Measurements from ENCODE around the gene POLN. TPM values are rescaled to one million over a fixed set of nuclear protein-coding genes. Genes with fewer than 3 reads are reported as not detected.

Gene POLN
- total RNA-seq, 1 experiment from 2014 or later = 1.2 TPM

GRCh38 chr4:2257361-2258081 is 15.6 kb upstream of the POLN start:
- no peaks in the 10 kb centered on the region for H3K9me3 ChIP-seq
- H3K4me1 ChIP-seq = 0 out of 2 replicates have a peak, but pooled peaks cover 5% of the 10 kb centered on the region
- Mint-ChIP-seq H3K36me3 (ENCODE audit: insufficient read depth, unreplicated experiment) (peaks cover 11% of the 10 kb centered on the region), H3K4me1 (ENCODE audit: low read depth, unreplicated experiment) (no peaks in the 10 kb centered on the region), H3K27ac (ENCODE audit: unreplicated experiment) (no peak overlapping the region), H3K4me3 (ENCODE audit: unreplicated experiment) (no peak overlapping the region), H3K9me3 (ENCODE audit: unreplicated experiment) (no peaks in the 10 kb centered on the region), H3K27me3 (ENCODE audit: insufficient read depth, unreplicated experiment) (no peaks in the 10 kb centered on the region)
- intact Hi-C loops (cut with micrococcal nuclease; ENCODE audit: unreplicated experiment) = no loop called here
- no peak overlapping the region for H3K4me3 ChIP-seq (ENCODE audit: low read depth, low read length)
- POLR2A ChIA-PET = no interaction called here
- CTCF ChIA-PET = no interaction called here
- BruUV-seq (replicated peaks) = no TSS peak
- peak in 1 of 2 experiments; percentile 26 for DNase-seq
- no peaks in the 10 kb centered on the region for H3K27me3 ChIP-seq (replicated peaks; ENCODE audit: control insufficient read depth, insufficient read depth, low read length)
- TF ChIP-seq CTCF (IDR thresholded peaks at IDR 0.05; ENCODE audit: insufficient read depth in 1 of 2, low read depth in 1 of 2, low read length in 1 of 2, severe bottlenecking in 1 of 2, unreplicated experiment in 1 of 2) = no peak
- H3K36me3 ChIP-seq (ENCODE audit: control insufficient read depth, insufficient read depth, low read length) = no peaks in the 10 kb centered on the region

DNA sequence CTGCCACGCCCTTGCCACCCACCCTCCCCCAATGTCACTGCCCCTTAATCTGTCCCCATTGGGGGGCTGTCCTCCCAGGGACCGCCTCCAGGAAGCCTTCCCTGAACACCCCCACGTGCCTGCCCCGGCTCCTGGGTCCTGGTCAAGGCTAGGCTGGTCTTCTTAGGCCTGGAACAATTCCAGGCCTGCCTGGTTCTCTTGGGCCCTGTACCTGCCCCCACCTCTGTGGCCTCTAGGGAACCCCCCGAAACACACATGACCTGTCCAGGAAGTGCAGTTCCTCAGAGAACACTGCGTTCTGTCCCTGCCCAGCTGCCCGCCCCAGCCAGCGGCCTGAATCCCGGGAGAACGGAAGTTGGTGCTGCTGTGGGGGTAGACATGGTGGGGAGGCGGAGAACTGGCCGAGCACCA is 14.9 kb upstream of the POLN start:
- Mint-ChIP-seq H3K27ac (ENCODE audit: unreplicated experiment) (no peak overlapping the region), H3K36me3 (ENCODE audit: insufficient read depth, unreplicated experiment) (peaks cover 11% of the 10 kb centered on the region), H3K9me3 (ENCODE audit: unreplicated experiment) (no peaks in the 10 kb centered on the region), H3K27me3 (ENCODE audit: insufficient read depth, unreplicated experiment) (no peaks in the 10 kb centered on the region), H3K4me3 (ENCODE audit: unreplicated experiment) (no peak overlapping the region), H3K4me1 (ENCODE audit: low read depth, unreplicated experiment) (no peaks in the 10 kb centered on the region)
- Histone ChIP-seq H3K36me3 (ENCODE audit: control insufficient read depth, insufficient read depth, low read length) (no peaks in the 10 kb centered on the region), H3K27me3 (replicated peaks; ENCODE audit: control insufficient read depth, insufficient read depth, low read length) (no peaks in the 10 kb centered on the region), H3K9me3 (no peaks in the 10 kb centered on the region), H3K4me3 (ENCODE audit: low read depth, low read length) (no peak overlapping the region), H3K4me1 (0 out of 2 replicates have a peak, but pooled peaks cover 5% of the 10 kb centered on the region)
- BruUV-seq (replicated peaks) = no TSS peak
- intact Hi-C loops (cut with micrococcal nuclease; ENCODE audit: unreplicated experiment) = no loop called here
- no peak for TF ChIP-seq CTCF (IDR thresholded peaks at IDR 0.05; ENCODE audit: insufficient read depth in 1 of 2, low read depth in 1 of 2, low read length in 1 of 2, severe bottlenecking in 1 of 2, unreplicated experiment in 1 of 2)
- DNase-seq = peak in 1 of 2 experiments; percentile 26
- ChIA-PET POLR2A (no interaction called here), CTCF (no interaction called here)

DNA sequence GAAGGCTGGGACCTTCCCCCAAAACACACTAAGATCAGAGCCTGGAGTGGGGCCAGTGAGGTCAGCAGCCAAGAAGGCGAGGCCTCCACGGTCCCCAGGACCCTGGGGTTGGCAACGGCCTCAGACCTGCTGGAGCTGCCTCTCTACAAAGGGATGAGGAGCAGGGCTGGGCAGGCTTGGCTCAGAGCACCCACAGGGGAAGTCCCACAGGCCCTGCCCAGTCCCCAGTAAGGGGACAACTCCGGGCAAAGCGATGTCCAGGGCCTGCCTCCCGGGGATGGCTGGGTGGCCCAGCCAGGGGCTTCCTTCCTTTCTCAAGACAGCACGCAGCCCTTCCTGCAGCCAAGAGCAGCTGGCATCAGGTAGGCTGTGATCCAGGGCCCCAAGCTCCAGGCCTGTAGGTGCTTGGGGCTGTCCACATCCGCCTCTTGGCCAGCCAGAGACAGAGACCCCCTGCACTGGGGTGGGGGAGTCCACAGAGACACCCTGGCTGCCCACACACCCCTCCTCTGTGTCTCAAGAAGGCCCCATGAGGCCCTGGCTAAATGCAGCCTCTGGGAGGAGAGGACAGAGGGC is 14.3 kb upstream of the POLN start:
- DNase-seq = peak in 1 of 2 experiments; percentile 29
- intact Hi-C loops (cut with micrococcal nuclease; ENCODE audit: unreplicated experiment) = no loop called here
- H3K27me3 Mint-ChIP-seq (ENCODE audit: insufficient read depth, unreplicated experiment) = no peaks in the 10 kb centered on the region
- no peak for TF ChIP-seq CTCF (IDR thresholded peaks at IDR 0.05; ENCODE audit: insufficient read depth in 1 of 2, low read depth in 1 of 2, low read length in 1 of 2, severe bottlenecking in 1 of 2, unreplicated experiment in 1 of 2)
- H3K27ac Mint-ChIP-seq (ENCODE audit: unreplicated experiment) = no peak overlapping the region
- no peak overlapping the region for H3K4me3 Mint-ChIP-seq (ENCODE audit: unreplicated experiment)
- no peaks in the 10 kb centered on the region for H3K9me3 Mint-ChIP-seq (ENCODE audit: unreplicated experiment)
- H3K36me3 ChIP-seq (ENCODE audit: control insufficient read depth, insufficient read depth, low read length) = no peaks in the 10 kb centered on the region
- H3K4me1 Mint-ChIP-seq (ENCODE audit: low read depth, unreplicated experiment) = no peaks in the 10 kb centered on the region
- POLR2A ChIA-PET = no interaction called here
- H3K36me3 Mint-ChIP-seq (ENCODE audit: insufficient read depth, unreplicated experiment) = peaks cover 11% of the 10 kb centered on the region
- 0 out of 2 replicates have a peak, but pooled peaks cover 5% of the 10 kb centered on the region for H3K4me1 ChIP-seq
- CTCF ChIA-PET = no interaction called here
- H3K4me3 ChIP-seq (ENCODE audit: low read depth, low read length) = no peak overlapping the region
- no peaks in the 10 kb centered on the region for H3K9me3 ChIP-seq
- no peaks in the 10 kb centered on the region for H3K27me3 ChIP-seq (replicated peaks; ENCODE audit: control insufficient read depth, insufficient read depth, low read length)
- no TSS peak for BruUV-seq (replicated peaks)

Measured in Caco-2 (cell line).